ENCODE results near the gene LILRB1.
"Not testable (repeated sequence)": the region's sequence is repeated elsewhere in the genome, so short reads cannot be mapped to it uniquely, and the experiment has no call there.

LILRB1 gene

GRCh38 chr19:54626757-54627156 lies 3.5 kb upstream of the LILRB1 start:
- DNase-seq (ENCODE audit: insufficient read length, low spot score) = no peak
- TF ChIP-seq POLR2AphosphoS5 (IDR thresholded peaks at IDR 0.05; ENCODE audit: low read depth, low read length) = no peak
- no peak for TF ChIP-seq PAX5 (IDR thresholded peaks at IDR 0.05; ENCODE audit: insufficient read depth, low read length, severe bottlenecking)
- no peak for TF ChIP-seq TAF1 (IDR thresholded peaks at IDR 0.05; ENCODE audit: low read depth, low read length)
- no peak for FAIRE-seq

DNA sequence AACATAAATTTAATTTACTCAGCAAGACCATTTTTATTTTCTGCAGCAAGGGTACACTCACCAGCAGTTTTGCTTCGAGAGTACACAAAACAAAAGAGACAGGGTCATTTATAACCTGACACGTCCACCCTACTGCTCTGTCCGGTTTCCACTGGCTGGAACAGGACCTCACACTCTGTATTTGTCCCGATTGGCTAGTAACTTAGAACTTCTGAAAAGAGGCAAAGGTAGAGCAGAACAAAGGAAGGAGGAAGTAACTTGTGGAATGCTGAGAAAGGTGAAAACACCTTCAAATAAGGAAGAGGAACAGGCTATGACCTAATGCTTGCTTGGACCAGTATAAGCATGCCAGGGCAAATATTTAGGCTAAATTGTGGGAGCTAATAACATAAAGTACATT lies 2.4 kb upstream of the LILRB1 start:
- DNase-seq (ENCODE audit: insufficient read length, low spot score); FAIRE-seq: not testable (repeated sequence)

DNA sequence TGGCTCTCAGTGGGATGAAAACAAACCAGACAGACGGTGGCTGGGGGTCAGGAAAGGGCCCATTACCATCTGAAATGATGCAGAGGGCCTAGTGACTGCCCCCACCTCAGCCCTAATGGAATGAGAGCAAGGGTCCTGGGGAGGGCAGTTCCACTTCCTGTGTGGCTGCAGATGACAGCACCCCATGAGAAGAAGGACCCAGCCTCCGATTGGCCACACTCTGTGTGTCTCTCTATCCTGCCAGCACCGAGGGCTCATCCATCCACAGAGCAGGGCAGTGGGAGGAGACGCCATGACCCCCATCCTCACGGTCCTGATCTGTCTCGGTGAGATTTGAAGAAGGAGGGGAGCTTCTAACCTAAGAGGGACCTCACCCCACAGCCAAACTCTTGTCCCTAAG lies 498 bp downstream of the LILRB1 start:
- no peak for DNase-seq (ENCODE audit: insufficient read length, low spot score)
- FAIRE-seq = no peak
- TF ChIP-seq PAX5 (IDR thresholded peaks at IDR 0.05; ENCODE audit: insufficient read depth, low read length, severe bottlenecking) = no peak
- 0 out of 2 replicates have a peak, but pooled peaks have one; percentile 7 for TF ChIP-seq POU2F2 (IDR thresholded peaks at IDR 0.05; ENCODE audit: low read depth, low read length)

DNA sequence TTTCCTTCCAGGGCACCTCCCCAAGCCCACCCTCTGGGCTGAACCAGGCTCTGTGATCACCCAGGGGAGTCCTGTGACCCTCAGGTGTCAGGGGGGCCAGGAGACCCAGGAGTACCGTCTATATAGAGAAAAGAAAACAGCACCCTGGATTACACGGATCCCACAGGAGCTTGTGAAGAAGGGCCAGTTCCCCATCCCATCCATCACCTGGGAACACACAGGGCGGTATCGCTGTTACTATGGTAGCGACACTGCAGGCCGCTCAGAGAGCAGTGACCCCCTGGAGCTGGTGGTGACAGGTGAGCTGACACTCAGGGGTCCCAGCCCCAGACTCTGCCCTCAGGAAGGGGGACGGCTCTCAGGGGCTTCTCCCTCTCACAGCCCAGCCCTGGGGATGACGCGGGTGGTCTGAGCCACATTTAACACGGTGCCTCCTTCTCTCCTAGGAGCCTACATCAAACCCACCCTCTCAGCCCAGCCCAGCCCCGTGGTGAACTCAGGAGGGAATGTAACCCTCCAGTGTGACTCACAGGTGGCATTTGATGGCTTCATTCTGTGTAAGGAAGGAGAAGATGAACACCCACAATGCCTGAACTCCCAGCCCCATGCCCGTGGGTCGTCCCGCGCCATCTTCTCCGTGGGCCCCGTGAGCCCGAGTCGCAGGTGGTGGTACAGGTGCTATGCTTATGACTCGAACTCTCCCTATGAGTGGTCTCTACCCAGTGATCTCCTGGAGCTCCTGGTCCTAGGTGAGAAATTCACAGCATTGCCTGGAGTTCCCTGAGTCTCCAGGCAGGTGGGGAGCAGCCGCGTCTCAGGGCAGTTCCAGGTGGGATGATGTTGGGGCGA lies 1.4 kb downstream of the LILRB1 start:
- not testable (repeated sequence) for FAIRE-seq; DNase-seq (ENCODE audit: insufficient read length, low spot score)

GRCh38 chr19:54632517-54632916 lies 2.2 kb downstream of the LILRB1 start:
- not testable (repeated sequence) for FAIRE-seq; DNase-seq (ENCODE audit: insufficient read length, low spot score)

- TF ChIP-seq SPI1 (IDR thresholded peaks at IDR 0.05; ENCODE audit: low read depth, low read length) (no peak), PAX5 (IDR thresholded peaks at IDR 0.05; ENCODE audit: insufficient read depth, low read length, severe bottlenecking) (no peak), POLR2A (IDR thresholded peaks at IDR 0.05; ENCODE audit: low read depth, low read length) (no peak), TAF1 (IDR thresholded peaks at IDR 0.05; ENCODE audit: low read depth, low read length) (no peak), POLR2AphosphoS5 (IDR thresholded peaks at IDR 0.05; ENCODE audit: low read depth, low read length) (no peak), POU2F2 (IDR thresholded peaks at IDR 0.05; ENCODE audit: low read depth, low read length) (no peak)
- DNase-seq (ENCODE audit: insufficient read length, low spot score) = no peak
- no peak for FAIRE-seq
These were observed 3.1 kb downstream of the LILRB1 start for GRCh38 chr19:54633401-54633800.

DNA sequence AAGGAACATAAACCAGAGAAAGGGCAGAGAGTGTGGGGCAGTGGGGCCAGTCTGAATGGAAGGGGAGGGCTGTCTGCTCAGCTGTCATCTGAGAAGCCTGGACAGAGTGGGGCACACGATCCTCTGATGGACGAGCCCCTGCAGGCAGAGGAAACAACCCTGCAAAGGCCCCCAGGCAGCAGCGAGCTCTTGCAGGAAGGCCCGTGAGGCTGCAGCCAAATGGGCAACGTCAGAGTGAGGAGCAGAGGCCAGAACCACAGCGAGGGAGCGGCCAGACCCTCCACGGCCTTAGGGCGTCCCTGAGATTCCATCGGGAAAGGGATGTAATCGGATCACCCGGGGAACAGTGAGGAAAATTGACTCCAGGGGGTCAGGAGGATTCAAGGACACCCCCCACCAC lies 5.8 kb downstream of the LILRB1 start:
- 0 out of 2 replicates have a peak, but pooled peaks have one; percentile 23 for TF ChIP-seq POLR2A (IDR thresholded peaks at IDR 0.05; ENCODE audit: low read depth, low read length)
- not testable (repeated sequence) for FAIRE-seq; DNase-seq (ENCODE audit: insufficient read length, low spot score)

GRCh38 chr19:54638683-54639082 lies 8.4 kb downstream of the LILRB1 start:
- DNase-seq (ENCODE audit: insufficient read length, low spot score) (no peak), FAIRE-seq (peak; percentile 5)
- TF ChIP-seq PAX5 (IDR thresholded peaks at IDR 0.05; ENCODE audit: insufficient read depth, low read length, severe bottlenecking) (no peak), POLR2AphosphoS5 (IDR thresholded peaks at IDR 0.05; ENCODE audit: low read depth, low read length) (no peak)

DNA sequence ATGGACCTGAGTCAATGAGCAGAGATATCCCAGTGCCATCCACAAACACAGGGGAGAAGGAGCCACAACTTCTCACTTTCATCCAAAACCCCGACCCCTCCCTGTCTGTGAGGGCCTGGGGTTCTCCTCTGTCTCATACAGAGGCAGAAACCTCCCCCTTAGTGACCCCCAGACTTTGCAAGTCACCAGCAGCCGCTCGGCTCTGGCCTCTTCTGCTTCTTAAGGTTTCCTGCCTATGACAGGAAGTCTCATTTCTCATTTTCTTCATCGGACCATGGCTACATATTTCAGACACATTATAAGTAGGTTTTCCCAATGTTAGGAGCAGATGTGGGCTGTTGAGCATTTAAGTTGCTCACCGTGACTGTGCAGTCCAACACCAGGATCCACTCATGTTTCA lies 12.7 kb downstream of the LILRB1 start:
- peak; percentile 23; the same call in 1 of the 2 replicates for TF ChIP-seq SPI1 (IDR thresholded peaks at IDR 0.05; ENCODE audit: low read depth, low read length)
- DNase-seq (ENCODE audit: insufficient read length, low spot score); FAIRE-seq: not testable (repeated sequence)

DNA sequence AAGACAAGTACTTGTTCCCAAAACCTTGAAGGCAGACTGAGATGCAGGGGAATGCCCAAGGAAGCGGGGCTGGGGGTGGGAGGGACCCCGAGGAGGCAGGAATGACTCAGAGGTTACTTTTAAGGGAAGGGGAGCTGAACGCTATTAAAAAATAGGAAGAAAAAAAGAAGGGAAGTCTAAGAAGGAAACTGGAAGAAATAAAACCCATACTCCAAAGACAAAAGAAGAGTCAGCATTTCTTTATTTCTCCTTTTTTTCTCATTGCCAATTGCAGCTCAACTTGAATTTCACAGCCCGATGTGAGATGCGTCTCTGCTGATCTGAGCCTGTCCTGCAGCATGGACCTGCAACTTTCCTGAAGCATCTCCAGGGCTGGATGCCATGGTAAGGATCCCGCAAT lies 13.3 kb downstream of the LILRB1 start:
- FAIRE-seq; DNase-seq (ENCODE audit: insufficient read length, low spot score): not testable (repeated sequence)

- TF ChIP-seq POU2F2 (IDR thresholded peaks at IDR 0.05; ENCODE audit: low read depth, low read length) = no peak
- no peak for TF ChIP-seq SPI1 (IDR thresholded peaks at IDR 0.05; ENCODE audit: low read depth, low read length)
- TF ChIP-seq TAF1 (IDR thresholded peaks at IDR 0.05; ENCODE audit: low read depth, low read length) = no peak
- no peak for TF ChIP-seq POLR2A (IDR thresholded peaks at IDR 0.05; ENCODE audit: low read depth, low read length)
- no peak for TF ChIP-seq PAX5 (IDR thresholded peaks at IDR 0.05; ENCODE audit: insufficient read depth, low read length, severe bottlenecking)
- no peak for TF ChIP-seq POLR2AphosphoS5 (IDR thresholded peaks at IDR 0.05; ENCODE audit: low read depth, low read length)
- DNase-seq (ENCODE audit: insufficient read length, low spot score) (no peak), FAIRE-seq (peak; percentile 50)
These were observed 13.8 kb downstream of the LILRB1 start for GRCh38 chr19:54644056-54644455.

DNA sequence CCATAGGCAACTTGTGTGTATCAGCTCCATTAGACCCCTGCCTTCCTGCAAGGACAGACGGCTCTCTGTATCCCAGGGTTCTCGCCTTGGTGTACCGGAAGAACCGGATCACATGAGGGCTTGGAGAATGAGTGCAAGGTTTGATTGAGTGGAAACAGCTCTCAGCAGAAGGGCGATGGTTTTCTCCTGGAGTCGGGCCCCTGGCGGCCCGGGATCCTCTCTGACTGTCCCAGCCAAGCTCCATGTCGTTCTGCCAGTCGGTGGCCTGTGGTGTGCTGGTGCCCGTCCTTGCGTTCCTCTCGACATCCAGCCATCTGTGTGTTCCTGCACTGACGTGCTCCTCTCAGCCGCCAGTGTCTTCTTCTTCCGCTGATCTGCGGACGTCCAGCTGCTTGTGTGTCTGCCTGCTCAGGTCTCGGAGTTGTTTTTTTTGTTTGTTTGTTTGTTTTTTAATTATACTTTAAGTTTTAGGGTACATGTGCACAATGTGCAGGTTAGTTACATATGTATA lies 16.1 kb downstream of the LILRB1 start:
- FAIRE-seq = no peak
- DNase-seq (ENCODE audit: insufficient read length, low spot score) = no peak
- TF ChIP-seq POLR2AphosphoS5 (IDR thresholded peaks at IDR 0.05; ENCODE audit: low read depth, low read length) (no peak), PAX5 (IDR thresholded peaks at IDR 0.05; ENCODE audit: insufficient read depth, low read length, severe bottlenecking) (no peak)
